GM23248 (cell line): ENCODE results near the gene ARHGEF9. TPM values are rescaled to one million over a fixed set of nuclear protein-coding genes. Genes with fewer than 3 reads are reported as not detected.

Source experiments
- DNase-seq: peaks from one replicate; pipeline ENCODE4 v3.0.0-alpha.2; 2015
- H2AFZ ChIP-seq: fragments of 200-600 bp; sonication (generic); 2 replicates; pipeline ENCODE4 v1.6.1; 2016; ENCODE audit warnings: antibody characterized with exemption
- H3F3A ChIP-seq: fragments of 200-600 bp; sonication (generic); 2 replicates; pipeline ENCODE4 v1.6.1; 2016; ENCODE audit warnings: mild to moderate bottlenecking, antibody characterized with exemption, mixed run types; ENCODE audit not compliant: insufficient read depth
- H3K27ac ChIP-seq: fragments of 200-600 bp; sonication (generic); 2 replicates; pipeline ENCODE4 v1.5.1; 2016; ENCODE audit warnings: mild to moderate bottlenecking
- H3K27me3 ChIP-seq: fragments of 200-600 bp; sonication (generic); replicated peaks from 2 replicates; pipeline ENCODE4 v1.6.1; 2016; ENCODE audit warnings: mild to moderate bottlenecking; ENCODE audit not compliant: insufficient read depth
- H3K36me3 ChIP-seq: fragments of 200-600 bp; sonication (generic); 2 replicates; pipeline ENCODE4 v1.6.1; 2016; ENCODE audit warnings: low read depth, mild to moderate bottlenecking
- H3K4me1 ChIP-seq: fragments of 200-600 bp; sonication (generic); 2 replicates; pipeline ENCODE4 v1.6.1; 2016; ENCODE audit warnings: mild to moderate bottlenecking; ENCODE audit not compliant: insufficient read depth
- H3K4me2 ChIP-seq: fragments of 200-600 bp; sonication (generic); one replicate; pipeline ENCODE4 v1.6.1; 2016; ENCODE audit warnings: mild to moderate bottlenecking; ENCODE audit not compliant: unreplicated experiment
- H3K4me3 ChIP-seq: fragments of 200-600 bp; sonication (generic); 2 replicates; pipeline ENCODE4 v1.5.1; 2016; ENCODE audit warnings: mild to moderate bottlenecking
- H3K79me2 ChIP-seq: fragments of 200-600 bp; sonication (generic); 2 replicates; pipeline ENCODE4 v1.6.1; 2016; ENCODE audit warnings: mild to moderate bottlenecking; ENCODE audit not compliant: insufficient read depth
- H3K9ac ChIP-seq: fragments of 200-600 bp; sonication (generic); 2 replicates; pipeline ENCODE4 v1.6.1; 2016; ENCODE audit warnings: mild to moderate bottlenecking
- H3K9me2 ChIP-seq: fragments of 200-600 bp; sonication (generic); 2 replicates; pipeline ENCODE4 v1.6.1; 2016; ENCODE audit warnings: mixed run types, mild to moderate bottlenecking, moderate library complexity; ENCODE audit not compliant: insufficient read depth
- H3K9me3 ChIP-seq: fragments of 200-600 bp; sonication (generic); one replicate; pipeline ENCODE4 v1.6.1; 2017; ENCODE audit warnings: low read depth
- H4K20me1 ChIP-seq: fragments of 200-600 bp; sonication (generic); 2 replicates; pipeline ENCODE4 v1.6.0; 2016; ENCODE audit not compliant: insufficient read depth
- EZH2 ChIP-seq: fragments of 200-600 bp; sonication (generic); IDR thresholded peaks from 2 replicates; pipeline ENCODE4 v1.6.1; 2018; ENCODE audit warnings: antibody characterized with exemption, mild to moderate bottlenecking; ENCODE audit not compliant: insufficient read depth, poor library complexity, severe bottlenecking
- EZH2phosphoT487 ChIP-seq: fragments of 200-600 bp; sonication (generic); IDR thresholded peaks from 2 replicates; pipeline ENCODE4 v1.6.1; 2018; ENCODE audit warnings: antibody characterized with exemption, moderate library complexity, mild to moderate bottlenecking, low read depth; ENCODE audit not compliant: insufficient read depth
- WGBS, 2 experiments: methylation state at CpG; one replicate each; pipeline ENCODE4 v1.1.6; 2015 to 2017; ENCODE audit warnings: low lambda C conversion rate in 2 of 2, low coverage in 1 of 2; ENCODE audit errors: missing lambda C conversion rate in 2 of 2; 5-methylcytosine and 5-hydroxymethylcytosine counted together
- in situ Hi-C: fragments of 300-500 bp; cut with MboI; formaldehyde crosslinking; loops from 2 replicates; pipeline ENCODE4 v1.15.0; 2020
- polyA plus RNA-seq: library from polyadenylated mRNA; unstranded; fragments of >200 nt; fragmentation: Nextera tagmentation; extraction: Ambion mirVana; gene quantifications from 2 replicates; pipeline ENCODE4 v1.2.1, GENCODE V29; 2016
- total RNA-seq: library from RNA; depleted of rRNA; stranded (reverse); fragments of >200 nt; shearing (Covaris generic); gene quantifications from 2 replicates; pipeline ENCODE4 v1.2.3, GENCODE V29; 2014

ARHGEF9 gene
- total and polyA plus RNA-seq, 2 experiments from 2014 or later = 11.1 to 13.5 TPM

GRCh38 chrX:63679432-63679831 is 105.6 kb downstream of the ARHGEF9 start:
- no peaks in the 10 kb centered on the region for H4K20me1 ChIP-seq
- H3F3A ChIP-seq = no peaks in the 10 kb centered on the region
- H3K27ac ChIP-seq = no peak overlapping the region
- WGBS, 2 experiments = 65 to 67% methylated on average over 3 of the region's 3 CpGs
- DNase-seq = no peak
- in situ Hi-C loops = no loop called here
- no peaks in the 10 kb centered on the region for H3K9me3 ChIP-seq
- H3K4me3 ChIP-seq = no peak overlapping the region
- H3K36me3 ChIP-seq = no peaks in the 10 kb centered on the region
- no peaks in the 10 kb centered on the region for H3K9me2 ChIP-seq
- H2AFZ ChIP-seq = no peak overlapping the region
- H3K79me2 ChIP-seq = no peaks in the 10 kb centered on the region
- H3K4me2 ChIP-seq = no peak overlapping the region
- no peak overlapping the region for H3K9ac ChIP-seq
- TF ChIP-seq EZH2phosphoT487 (no peak), EZH2 (no peak)
- H3K4me1 ChIP-seq = no peaks in the 10 kb centered on the region
- H3K27me3 ChIP-seq = no peaks in the 10 kb centered on the region

- H3K4me3 ChIP-seq = no peak overlapping the region
- no peak overlapping the region for H3K27ac ChIP-seq
- H3K9ac ChIP-seq = no peak overlapping the region
- DNase-seq = no peak
- 91 to 97% methylated on average over 2 of the region's 2 CpGs for WGBS, 2 experiments
- H2AFZ ChIP-seq = no peak overlapping the region
- H3K9me2 ChIP-seq = no peaks in the 10 kb centered on the region
- in situ Hi-C loops = no loop called here
- H3K36me3 ChIP-seq = no peaks in the 10 kb centered on the region
- H3K4me1 ChIP-seq = no peaks in the 10 kb centered on the region
- no peaks in the 10 kb centered on the region for H3K79me2 ChIP-seq
- H4K20me1 ChIP-seq = no peaks in the 10 kb centered on the region
- no peaks in the 10 kb centered on the region for H3K9me3 ChIP-seq
- H3K4me2 ChIP-seq = no peak overlapping the region
- no peaks in the 10 kb centered on the region for H3F3A ChIP-seq
- TF ChIP-seq EZH2phosphoT487 (no peak), EZH2 (no peak)
- H3K27me3 ChIP-seq = no peaks in the 10 kb centered on the region
Measured at GRCh38 chrX:63675716-63676115, 109.3 kb downstream of the ARHGEF9 start.

- in situ Hi-C loops = no loop called here
- TF ChIP-seq EZH2phosphoT487 (no peak), EZH2 (no peak)
- WGBS, 2 experiments = 96 to 97% methylated on average over 4 of the region's 4 CpGs
- H4K20me1 ChIP-seq = no peaks in the 10 kb centered on the region
- no peaks in the 10 kb centered on the region for H3K4me1 ChIP-seq
- H3K79me2 ChIP-seq = no peaks in the 10 kb centered on the region
- H3K4me2 ChIP-seq = no peak overlapping the region
- no peak overlapping the region for H3K4me3 ChIP-seq
- no peaks in the 10 kb centered on the region for H3K9me2 ChIP-seq
- H3K9me3 ChIP-seq = no peaks in the 10 kb centered on the region
- no peak for DNase-seq
- no peak overlapping the region for H3K27ac ChIP-seq
- H3K27me3 ChIP-seq = no peaks in the 10 kb centered on the region
- no peak overlapping the region for H3K9ac ChIP-seq
- no peak overlapping the region for H2AFZ ChIP-seq
- no peaks in the 10 kb centered on the region for H3K36me3 ChIP-seq
- no peaks in the 10 kb centered on the region for H3F3A ChIP-seq
Measured at GRCh38 chrX:63673896-63674295, 111.1 kb downstream of the ARHGEF9 start.

- Histone ChIP-seq H3K36me3 (no peaks in the 10 kb centered on the region), H4K20me1 (no peaks in the 10 kb centered on the region), H3F3A (no peaks in the 10 kb centered on the region), H3K4me1 (peaks cover 5% of the 10 kb centered on the region; the same call in 1 of the 2 replicates), H3K9me2 (no peaks in the 10 kb centered on the region), H3K27ac (no peak overlapping the region), H3K79me2 (no peaks in the 10 kb centered on the region), H2AFZ (no peak overlapping the region), H3K4me3 (no peak overlapping the region), H3K4me2 (no peak overlapping the region), H3K9ac (no peak overlapping the region), H3K9me3 (no peaks in the 10 kb centered on the region), H3K27me3 (no peaks in the 10 kb centered on the region)
- in situ Hi-C loops = no loop called here
- TF ChIP-seq EZH2 = no peak
- no peak for TF ChIP-seq EZH2phosphoT487
- peak; percentile 26 for DNase-seq
Measured at GRCh38 chrX:63664741-63665140, 120.3 kb downstream of the ARHGEF9 start.

GRCh38 chrX:63664083-63664482 is 120.9 kb downstream of the ARHGEF9 start:
- Histone ChIP-seq H2AFZ (no peak overlapping the region), H3K27ac (no peak overlapping the region), H3K79me2 (no peaks in the 10 kb centered on the region), H3K9ac (no peak overlapping the region), H3K4me2 (no peak overlapping the region), H3K27me3 (no peaks in the 10 kb centered on the region), H3K4me1 (peaks cover 7% of the 10 kb centered on the region), H3K9me2 (no peaks in the 10 kb centered on the region), H3F3A (peaks cover 5% of the 10 kb centered on the region; the same call in 1 of the 2 replicates), H3K36me3 (no peaks in the 10 kb centered on the region), H4K20me1 (no peaks in the 10 kb centered on the region), H3K4me3 (no peak overlapping the region), H3K9me3 (no peaks in the 10 kb centered on the region)
- no peak for TF ChIP-seq EZH2phosphoT487
- no peak for TF ChIP-seq EZH2
- peak; percentile 4 for DNase-seq
- WGBS, 2 experiments = 10 to 16% methylated on average over 1 of the region's 1 CpG
- in situ Hi-C loops = no loop called here
